Fibroblast of gingiva (primary cell): ENCODE measurements around the gene GALNT10.

Experiments used
- DNase-seq: peaks from one replicate; pipeline ENCODE4 v3.0.0-alpha.2; 2011; ENCODE audit warnings: low read depth

Gene GALNT10

GRCh38 chr5:154324033-154324432 is 133.5 kb downstream of the GALNT10 start:
- no peak for DNase-seq

GRCh38 chr5:154325566-154325965 is 135.0 kb downstream of the GALNT10 start:
- no peak for DNase-seq

DNA sequence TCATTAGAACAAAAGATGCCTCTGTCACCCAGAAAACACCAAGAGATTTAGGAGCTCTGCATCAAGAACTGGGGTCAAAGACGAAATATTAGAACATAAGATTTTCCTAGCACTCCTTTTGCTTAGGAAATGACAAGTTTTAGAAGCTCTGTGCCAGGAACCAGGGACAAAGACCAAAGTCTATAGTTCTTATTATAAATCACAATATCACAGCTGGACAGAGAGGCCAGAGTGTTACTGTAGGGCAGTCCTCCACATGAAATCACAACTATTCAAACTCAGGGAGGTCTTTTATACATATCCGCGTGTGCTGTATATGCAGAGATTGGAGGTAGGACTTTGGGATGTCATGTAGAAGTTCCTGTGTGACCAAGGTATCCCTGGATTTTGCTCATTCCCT is 138.5 kb downstream of the GALNT10 start:
- DNase-seq = no peak

DNA sequence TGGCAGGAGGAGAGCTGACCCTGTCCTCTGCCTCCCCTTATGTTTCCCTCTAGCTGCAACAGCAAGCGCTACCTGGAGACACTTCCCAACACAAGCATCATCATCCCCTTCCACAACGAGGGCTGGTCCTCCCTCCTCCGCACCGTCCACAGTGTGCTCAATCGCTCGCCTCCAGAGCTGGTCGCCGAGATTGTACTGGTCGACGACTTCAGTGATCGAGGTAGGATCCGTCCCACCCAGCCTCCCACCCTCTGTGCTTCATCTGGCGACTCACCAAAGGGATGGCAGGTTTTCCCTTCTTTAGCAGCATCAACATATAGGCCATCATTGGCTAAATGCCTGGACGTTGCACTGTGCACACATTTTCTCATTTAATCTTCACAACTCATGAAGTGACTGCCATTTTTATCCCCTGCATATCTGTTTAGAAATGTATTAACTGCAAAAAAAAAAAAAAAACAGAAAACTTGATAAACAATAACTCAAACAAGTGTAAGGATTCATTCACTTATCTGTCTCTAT is 139.0 kb downstream of the GALNT10 start:
- DNase-seq = no peak

GRCh38 chr5:154330097-154330667 is 139.6 kb downstream of the GALNT10 start:
- no peak for DNase-seq

GRCh38 chr5:154331232-154331631 is 140.7 kb downstream of the GALNT10 start:
- DNase-seq = no peak

DNA sequence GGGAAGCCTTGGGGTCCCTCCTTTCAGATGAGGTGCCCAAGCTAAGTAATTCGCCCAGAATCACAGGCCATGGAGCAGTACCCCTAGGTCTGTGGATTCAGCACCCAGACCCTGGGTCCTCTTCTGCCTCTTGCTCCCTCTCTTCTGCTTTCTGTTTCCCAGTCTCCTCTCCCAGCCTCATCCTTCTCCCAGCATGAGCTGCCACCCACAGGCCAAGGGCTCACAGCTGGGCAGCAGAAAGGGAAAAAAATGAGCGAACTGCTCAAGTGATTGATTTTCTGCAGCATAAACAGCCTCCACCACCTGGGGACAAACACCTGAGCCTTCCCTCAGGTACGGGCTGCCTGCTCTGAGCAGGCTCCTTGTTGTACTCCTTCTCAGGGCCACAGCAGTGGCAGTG is 141.4 kb downstream of the GALNT10 start:
- DNase-seq = no peak

DNA sequence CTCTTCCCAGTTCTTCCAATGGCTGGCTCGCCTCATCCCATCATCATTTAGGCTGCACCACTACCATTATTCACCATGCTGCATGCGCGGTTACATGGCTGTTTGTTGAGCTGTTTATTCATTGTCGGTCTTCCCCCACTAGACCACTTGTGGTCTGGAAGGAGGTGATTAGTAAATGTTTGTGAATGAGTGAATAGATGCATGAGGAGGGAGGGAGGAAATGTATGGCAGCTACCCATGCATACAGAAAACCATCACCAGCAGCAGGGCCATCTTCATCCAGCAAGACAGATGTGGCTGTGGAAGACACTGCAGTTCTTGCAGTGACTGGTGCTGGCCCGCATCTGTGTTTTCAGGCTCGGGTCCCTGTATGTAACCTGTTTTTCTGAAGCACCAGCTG is 141.9 kb downstream of the GALNT10 start:
- no peak for DNase-seq

GRCh38 chr5:154333016-154333415 is 142.5 kb downstream of the GALNT10 start:
- DNase-seq = no peak

GRCh38 chr5:154334406-154335064 is 144.0 kb downstream of the GALNT10 start:
- peak; percentile 58 for DNase-seq

DNA sequence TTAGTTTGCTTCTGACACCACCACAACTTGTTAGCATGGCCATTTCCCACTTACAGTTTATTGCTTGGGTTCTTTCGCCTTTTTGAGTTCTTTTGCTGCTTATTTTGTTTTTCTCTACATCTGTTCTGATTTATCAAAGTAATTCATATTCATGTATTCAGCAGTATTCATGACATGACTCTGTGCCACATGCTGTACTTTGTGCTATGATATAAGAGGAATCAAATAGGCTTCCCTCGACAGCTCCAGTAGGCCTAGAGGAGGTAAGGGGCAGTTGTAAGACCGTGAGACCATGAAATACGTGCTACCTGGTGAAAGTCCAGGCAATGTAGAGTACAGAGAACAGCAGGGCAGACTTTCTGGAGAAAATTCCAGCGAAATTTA is 144.5 kb downstream of the GALNT10 start:
- no peak for DNase-seq

DNA sequence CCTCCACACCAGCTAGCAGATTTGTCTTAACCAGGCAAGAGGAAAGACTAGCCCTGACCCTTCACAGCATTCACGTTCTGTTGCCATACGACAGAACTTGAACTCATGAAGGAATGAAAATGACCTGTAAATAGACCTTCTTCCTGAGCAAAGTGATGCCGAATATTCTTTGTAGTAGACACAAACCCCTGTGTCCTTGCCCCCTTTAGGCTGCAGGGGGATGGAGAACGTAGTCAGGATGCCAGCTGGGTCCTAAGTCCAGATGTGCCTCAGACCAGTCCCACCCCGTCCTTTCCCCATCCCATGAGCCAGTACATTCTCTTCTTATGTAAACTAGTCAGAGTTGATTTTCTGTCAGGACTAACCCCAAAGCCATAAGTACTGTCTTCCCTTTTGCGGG is 151.1 kb downstream of the GALNT10 start:
- DNase-seq = no peak

DNA sequence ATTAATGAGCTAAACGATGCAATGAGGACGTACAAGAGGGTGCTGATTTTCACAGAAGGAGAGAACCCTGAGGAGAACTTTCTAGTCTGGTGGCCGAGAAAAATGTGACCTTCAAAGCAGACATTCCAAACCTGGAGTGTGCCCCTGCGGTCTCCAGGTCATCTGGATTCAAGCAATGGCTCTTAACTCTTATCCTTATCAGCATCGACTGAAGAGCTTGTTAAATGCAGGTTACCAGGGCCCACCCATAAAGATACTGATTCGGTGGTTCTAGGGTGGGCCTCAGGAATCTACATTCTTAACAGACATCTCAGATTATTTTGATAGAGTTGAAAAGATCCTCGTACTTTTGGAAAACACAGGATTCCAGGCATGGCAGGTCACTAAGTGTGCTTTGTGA is 151.7 kb downstream of the GALNT10 start:
- no peak for DNase-seq

GRCh38 chr5:154342963-154343362 is 152.4 kb downstream of the GALNT10 start:
- no peak for DNase-seq

DNA sequence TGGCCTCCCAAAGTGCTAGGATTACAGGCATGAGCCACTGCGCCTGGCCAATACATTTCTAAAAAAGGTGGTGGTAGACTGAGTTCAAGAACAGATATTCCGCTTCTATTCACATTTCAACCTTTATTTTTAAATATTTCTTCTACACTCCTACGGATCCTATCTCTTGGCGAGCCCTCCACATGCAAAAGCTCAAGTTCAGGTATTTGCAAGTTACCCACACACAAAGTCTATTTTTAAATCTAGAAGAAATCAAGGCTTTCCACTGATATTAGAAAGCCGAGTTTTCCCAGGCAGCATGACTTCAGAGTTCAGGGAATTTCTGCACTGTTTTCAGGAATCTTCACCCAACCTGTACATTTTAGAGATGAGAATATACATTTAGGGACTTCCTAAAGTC is 153.9 kb downstream of the GALNT10 start:
- no peak for DNase-seq

- DNase-seq = no peak
These were observed 154.9 kb downstream of the GALNT10 start for GRCh38 chr5:154345255-154345952.

DNA sequence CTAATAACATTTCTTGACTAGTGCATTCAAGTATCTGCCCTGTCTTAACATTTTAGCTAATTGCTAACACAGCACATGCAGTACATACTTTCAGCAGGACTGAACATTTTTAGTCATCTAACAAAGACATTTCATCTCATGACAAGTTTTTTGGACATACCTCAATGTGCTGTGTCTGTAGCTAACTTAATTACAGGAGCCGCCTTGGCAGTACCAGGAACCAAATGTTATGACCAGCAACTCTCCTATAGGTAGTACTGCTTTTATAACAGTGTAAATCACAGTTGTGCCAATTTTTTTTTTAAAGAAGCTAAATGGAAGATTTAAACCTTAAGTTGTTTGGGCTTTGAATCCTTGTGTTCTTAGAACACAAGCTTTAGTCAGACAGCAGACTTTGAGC is 155.9 kb downstream of the GALNT10 start:
- DNase-seq = no peak

DNA sequence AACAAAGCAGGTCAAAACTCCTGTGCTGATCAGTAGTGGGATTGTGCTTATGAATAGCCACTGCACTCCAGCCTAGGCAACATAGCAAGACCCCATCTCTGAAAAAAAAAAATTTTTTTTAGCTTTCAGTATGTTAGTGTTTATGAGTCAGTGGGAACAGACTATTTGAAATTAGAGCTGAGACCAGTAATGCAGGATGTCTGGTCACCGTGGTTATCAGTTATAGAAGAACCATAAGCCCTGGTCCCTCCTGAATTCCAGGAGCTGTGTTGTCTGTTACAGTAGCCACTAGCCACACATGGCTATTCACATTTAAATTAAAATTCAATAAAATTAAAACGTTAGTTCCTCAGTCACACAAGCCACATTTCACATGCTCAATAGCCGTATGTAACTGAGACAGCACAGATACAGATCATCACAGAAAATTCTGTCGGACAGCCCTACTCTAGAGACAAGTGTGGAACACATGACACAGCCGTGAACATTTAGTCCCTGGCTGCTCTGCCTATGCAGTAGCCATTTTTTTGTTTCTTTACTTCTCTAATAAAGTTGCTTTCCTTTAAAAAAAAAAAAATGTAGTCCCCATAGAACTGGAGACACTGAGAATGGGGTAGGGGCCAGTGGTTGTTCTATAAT is 159.2 kb downstream of the GALNT10 start:
- no peak for DNase-seq

- DNase-seq = no peak
These were observed 160.6 kb downstream of the GALNT10 start for GRCh38 chr5:154351141-154351540.

GRCh38 chr5:154351566-154351965 is 161.0 kb downstream of the GALNT10 start:
- DNase-seq = no peak

DNA sequence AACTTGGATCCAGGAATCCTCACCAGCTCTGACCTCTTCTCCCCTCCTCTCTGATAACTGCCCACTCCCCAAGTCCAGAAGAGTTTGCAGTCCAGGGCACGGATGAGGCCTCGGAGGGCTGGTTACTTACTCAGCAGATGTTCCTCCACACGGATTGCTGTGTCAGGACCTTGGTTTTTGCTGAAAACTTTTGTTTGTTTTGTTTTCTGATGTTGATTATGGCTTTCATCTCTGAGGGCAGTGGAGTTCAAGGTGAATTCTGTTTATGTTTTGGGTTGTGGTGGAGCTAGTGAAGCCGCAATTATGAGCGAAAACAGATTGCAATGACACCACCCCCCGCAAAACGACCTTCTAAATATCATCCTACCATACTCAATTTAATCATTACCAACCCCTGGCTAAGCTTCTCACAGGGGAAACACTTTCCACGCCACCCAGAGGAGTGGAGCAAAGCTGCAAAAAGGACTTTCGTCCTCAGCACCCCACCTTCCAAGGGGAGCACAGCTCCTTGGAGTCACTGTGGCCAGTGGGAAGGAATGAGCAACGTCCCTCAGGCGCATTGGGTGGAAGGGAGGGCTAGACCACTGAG is 162.5 kb downstream of the GALNT10 start:
- DNase-seq = no peak

DNA sequence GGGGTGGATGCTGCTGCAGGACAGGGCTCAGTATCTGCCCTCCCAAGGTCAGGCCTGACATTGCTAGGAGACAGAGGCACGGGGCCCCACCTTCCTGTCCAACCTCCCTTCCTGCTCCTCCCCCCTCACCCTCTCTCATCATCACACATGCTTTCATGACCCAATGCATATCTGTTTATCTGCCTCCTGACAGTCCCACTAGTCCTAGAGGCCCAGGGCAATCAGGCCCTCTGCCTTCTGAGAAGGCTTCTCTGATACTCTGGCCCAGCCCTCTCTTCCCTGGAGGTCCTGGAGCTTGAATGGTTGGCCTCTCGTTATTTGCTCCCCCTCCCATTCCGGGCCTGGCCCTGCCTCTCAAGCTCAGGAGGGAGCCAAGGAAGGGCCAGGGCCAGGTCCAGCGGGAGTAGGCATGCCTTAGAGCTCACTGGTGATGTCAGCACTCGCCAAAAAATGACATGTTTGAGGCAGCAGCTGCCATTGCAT is 164.6 kb downstream of the GALNT10 start:
- DNase-seq = no peak
